Testis (tissue), 3 donors: ENCODE results near the gene ARPC4. TPM values are rescaled to one million over a fixed set of nuclear protein-coding genes. Genes with fewer than 3 reads are reported as not detected.
"Not testable (repeated sequence)": the region's sequence is repeated elsewhere in the genome, so short reads cannot be mapped to it uniquely, and the experiment has no call there.

Experiments used
- DNase-seq: peaks from one replicate; pipeline ENCODE4 v3.0.0-alpha.2; 2019
- H3K27ac ChIP-seq, 2 donors: fragments of 200-600 bp; sonication (generic); one replicate each; pipeline ENCODE4 v1.5.1; 2019
- H3K27me3 ChIP-seq: fragments of 200-600 bp; sonication (generic); one replicate; pipeline ENCODE4 v1.5.1; 2019
- H3K36me3 ChIP-seq: fragments of 200-600 bp; sonication (generic); one replicate; pipeline ENCODE4 v1.5.1; 2017; ENCODE audit warnings: low read depth; ENCODE audit errors: missing control alignments
- H3K4me1 ChIP-seq: fragments of 200-600 bp; sonication (generic); one replicate; pipeline ENCODE4 v1.5.1; 2019
- H3K4me3 ChIP-seq, 2 donors: fragments of 200-600 bp; sonication (generic); one replicate each; pipeline ENCODE4 v1.5.1; 2017 to 2019
- H3K9me3 ChIP-seq: fragments of 200-600 bp; sonication (generic); one replicate; pipeline ENCODE4 v1.5.1; 2017
- CTCF ChIP-seq, 3 experiments: fragments of 450-650 bp in 2 of 3; fragments of 200-600 bp in 1 of 3; sonication (generic) in 1 of 3; IDR thresholded peaks; one replicate each; pipeline ENCODE4 v1.5.1; 2016 to 2019; ENCODE audit warnings: antibody characterized with exemption in 3 of 3, mild to moderate bottlenecking in 2 of 3, moderate library complexity in 1 of 3
- POLR2A ChIP-seq: fragments of 450-650 bp; IDR thresholded peaks from one replicate; pipeline ENCODE4 v1.6.1; 2017; ENCODE audit warnings: antibody characterized with exemption, mild to moderate bottlenecking, moderate library complexity
- WGBS, 2 donors: methylation state at CpG; one replicate each; pipeline ENCODE4 v1.1.5; 2018; 5-methylcytosine and 5-hydroxymethylcytosine counted together
- intact Hi-C: fragments of 100-400 bp; cut with DNase I; formaldehyde crosslinking; loops from one replicate; pipeline ENCODE4 v1.15.1; 2023; ENCODE audit warnings: low total_unique reads
- polyA plus RNA-seq: library from polyadenylated mRNA; stranded (reverse); fragments of 350-450 nt; fragmentation: Illumina TruSeq; extraction: RNeasy Lipid Tissue Mini Kit (QIAGEN cat#74804); gene quantifications from one replicate; pipeline ENCODE4 v1.2.3, GENCODE V29; 2014; ENCODE audit warnings: low read depth, low replicate concordance; ENCODE audit not compliant: insufficient read depth
- total RNA-seq, 2 donors: library from RNA; depleted of rRNA; stranded (reverse); fragments of >200 nt; gene quantifications; one replicate each; pipeline ENCODE4 v1.2.3, GENCODE V29; 2016

The ARPC4 gene
- total and polyA plus RNA-seq, 3 donors from 2014 or later: 99.6 to 124 (median 108) TPM

GRCh38 chr3:9848860-9849259 is 56.0 kb downstream of the ARPC4 start:
- H3K36me3 ChIP-seq, DNase-seq, H3K4me1 ChIP-seq, intact Hi-C loops, H3K4me3 ChIP-seq, H3K9me3 ChIP-seq, H3K27ac ChIP-seq, H3K27me3 ChIP-seq: not testable (repeated sequence)
- WGBS, 2 donors: 53 to 56% methylated on average over 4 of the region's 4 CpGs
- TF ChIP-seq CTCF (IDR thresholded peaks at IDR 0.05): peak in 2 of 3 experiments; percentile 40 to 41

- H3K36me3 ChIP-seq, H3K27ac ChIP-seq, H3K27me3 ChIP-seq, intact Hi-C loops, H3K9me3 ChIP-seq, H3K4me1 ChIP-seq, DNase-seq, H3K4me3 ChIP-seq: not testable (repeated sequence)
- WGBS, 2 donors: 84 to 89% methylated on average over 6 of the region's 6 CpGs
Observed at GRCh38 chr3:9851383-9851782, 58.5 kb downstream of the ARPC4 start.

- DNase-seq, H3K27me3 ChIP-seq, H3K4me1 ChIP-seq, H3K36me3 ChIP-seq, intact Hi-C loops, H3K27ac ChIP-seq, H3K9me3 ChIP-seq, H3K4me3 ChIP-seq: not testable (repeated sequence)
- 71 to 77% methylated on average over 6 of the region's 6 CpGs for WGBS, 2 donors
Observed at GRCh38 chr3:9851926-9852325, 59.0 kb downstream of the ARPC4 start.

GRCh38 chr3:9852528-9852927 is 59.6 kb downstream of the ARPC4 start:
- no peak for DNase-seq
- no peaks in the 10 kb centered on the region for H3K4me1 ChIP-seq
- H3K27ac ChIP-seq: no peak overlapping the region
- H3K9me3 ChIP-seq: no peaks in the 10 kb centered on the region
- no peaks in the 10 kb centered on the region for H3K36me3 ChIP-seq
- WGBS, 2 donors: 92 to 93% methylated on average over 6 of the region's 6 CpGs
- intact Hi-C loops: no loop called here
- TF ChIP-seq POLR2A (no peak), CTCF (IDR thresholded peaks at IDR 0.05) (no peak)
- no peak overlapping the region for H3K4me3 ChIP-seq
- H3K27me3 ChIP-seq: no peaks in the 10 kb centered on the region

GRCh38 chr3:9854291-9854940 is 61.5 kb downstream of the ARPC4 start:
- WGBS, 2 donors: 72 to 80% methylated on average over 11 of the region's 11 CpGs
- H3K27ac ChIP-seq, intact Hi-C loops: not testable (repeated sequence)

GRCh38 chr3:9855594-9855993 is 62.7 kb downstream of the ARPC4 start:
- intact Hi-C loops: no loop called here
- DNase-seq: no peak
- H3K9me3 ChIP-seq: no peaks in the 10 kb centered on the region
- TF ChIP-seq CTCF (IDR thresholded peaks at IDR 0.05): no peak
- TF ChIP-seq POLR2A: no peak
- WGBS, 2 donors: 96 to 100% methylated on average over 3 of the region's 3 CpGs
- H3K36me3 ChIP-seq: no peaks in the 10 kb centered on the region
- no peaks in the 10 kb centered on the region for H3K27me3 ChIP-seq
- H3K27ac ChIP-seq: no peak overlapping the region
- H3K4me3 ChIP-seq: no peak overlapping the region
- no peaks in the 10 kb centered on the region for H3K4me1 ChIP-seq

More at GRCh38 chr3:9854291-9854940, 61.5 kb downstream of the ARPC4 start:
- DNase-seq, H3K4me1 ChIP-seq, H3K9me3 ChIP-seq, H3K27me3 ChIP-seq, H3K4me3 ChIP-seq, H3K36me3 ChIP-seq: not testable (repeated sequence)

Other genes with a start within 250 kb of the ARPC4 start
- gene LHFPL4, start 239.3 kb upstream of the ARPC4 start, total RNA-seq: 1 to 10 TPM; 1.3 to 2.3 TPM
- 1.3 TPM for gene LHFPL4, start 239.3 kb upstream of the ARPC4 start, polyA plus RNA-seq
- 10 to 100 TPM; 58.9 to 70.6 TPM for gene MTMR14, start 143.6 kb upstream of the ARPC4 start, total RNA-seq
- 43.6 TPM for gene MTMR14, start 143.6 kb upstream of the ARPC4 start, polyA plus RNA-seq
- gene CPNE9, start 89.2 kb upstream of the ARPC4 start, total RNA-seq: 1 to 10 TPM in 1 of 2 donors, under 1 TPM in 1; 0.31 to 1.4 TPM
- gene CPNE9, start 89.2 kb upstream of the ARPC4 start, polyA plus RNA-seq: 1.3 TPM
- gene BRPF1, start 61.3 kb upstream of the ARPC4 start, total RNA-seq: 10 to 100 TPM; 55.1 to 58.4 TPM
- gene BRPF1, start 61.3 kb upstream of the ARPC4 start, polyA plus RNA-seq: 47.4 TPM
- gene OGG1, start 43.1 kb upstream of the ARPC4 start, total RNA-seq: 10 to 100 TPM; 30.3 to 36.4 TPM
- gene OGG1, start 43.1 kb upstream of the ARPC4 start, polyA plus RNA-seq: 18.8 TPM
- 100 to 1,000 TPM; 127 to 185 TPM for gene CAMK1, start 23.1 kb upstream of the ARPC4 start, total RNA-seq
- gene CAMK1, start 23.1 kb upstream of the ARPC4 start, polyA plus RNA-seq: 62.7 TPM
- 100 to 1,000 TPM in 1 of 2 donors, 10 to 100 TPM in 1; 94.6 to 123 TPM for gene TADA3, start 609 bp upstream of the ARPC4 start, total RNA-seq
- gene TADA3, start 609 bp upstream of the ARPC4 start, polyA plus RNA-seq: 123 TPM
- 100 to 1,000 TPM; 142 to 163 TPM for gene TTLL3, start 17.2 kb downstream of the ARPC4 start, total RNA-seq
- 104 TPM for gene TTLL3, start 17.2 kb downstream of the ARPC4 start, polyA plus RNA-seq
- 10 to 100 TPM; 53.3 to 63.4 TPM for gene RPUSD3, start 50.9 kb downstream of the ARPC4 start, total RNA-seq
- gene RPUSD3, start 50.9 kb downstream of the ARPC4 start, polyA plus RNA-seq: 124 TPM
- gene CIDEC, start 87.2 kb downstream of the ARPC4 start, total RNA-seq: 1 to 10 TPM; 1.1 to 1.6 TPM
- 2.9 TPM for gene CIDEC, start 87.2 kb downstream of the ARPC4 start, polyA plus RNA-seq
- 10 to 100 TPM; 33.3 to 39.8 TPM for gene JAGN1, start 97.5 kb downstream of the ARPC4 start, total RNA-seq
- gene JAGN1, start 97.5 kb downstream of the ARPC4 start, polyA plus RNA-seq: 36.0 TPM
- under 1 TPM; 0.43 to 0.79 TPM for gene IL17RE, start 109.8 kb downstream of the ARPC4 start, total RNA-seq
- 1.8 TPM for gene IL17RE, start 109.8 kb downstream of the ARPC4 start, polyA plus RNA-seq
- 10 to 100 TPM; 21.0 to 26.1 TPM for gene IL17RC, start 124.0 kb downstream of the ARPC4 start, total RNA-seq
- 12.0 TPM for gene IL17RC, start 124.0 kb downstream of the ARPC4 start, polyA plus RNA-seq
- 10 to 100 TPM; 34.9 to 37.1 TPM for gene CRELD1, start 140.8 kb downstream of the ARPC4 start, total RNA-seq
- gene CRELD1, start 140.8 kb downstream of the ARPC4 start, polyA plus RNA-seq: 65.7 TPM
- gene PRRT3, start 159.3 kb downstream of the ARPC4 start, total RNA-seq: 1 to 10 TPM; 6.6 to 7.2 TPM
- 7.6 TPM for gene PRRT3, start 159.3 kb downstream of the ARPC4 start, polyA plus RNA-seq
- 10 to 100 TPM; 64.2 to 72.5 TPM for gene EMC3, start 193.8 kb downstream of the ARPC4 start, total RNA-seq
- 270 TPM for gene EMC3, start 193.8 kb downstream of the ARPC4 start, polyA plus RNA-seq
- 10 to 100 TPM; 23.7 to 41.6 TPM for gene FANCD2, start 233.4 kb downstream of the ARPC4 start, total RNA-seq
- 38.5 TPM for gene FANCD2, start 233.4 kb downstream of the ARPC4 start, polyA plus RNA-seq